Osteocyte (in vitro differentiated cells): ENCODE data around the gene DNAJC5. TPM values are rescaled to one million over a fixed set of nuclear protein-coding genes. Genes with fewer than 3 reads are reported as not detected.
A peak's percentile ranks its signal among the peaks of the same experiment; 100 is the strongest.

Source experiments
- DNase-seq: peaks from one replicate; pipeline ENCODE4 v3.0.0; 2021; ENCODE audit warnings: mixed read lengths; ENCODE audit not compliant: unreplicated experiment; ENCODE audit errors: extremely low spot score
- H3K27ac Mint-ChIP-seq: one replicate; pipeline ENCODE4 v1.8.0; 2021; ENCODE audit warnings: mild to moderate bottlenecking, mixed read lengths; ENCODE audit not compliant: unreplicated experiment
- H3K27me3 Mint-ChIP-seq: one replicate; pipeline ENCODE4 v1.8.0; 2021; ENCODE audit warnings: mixed read lengths; ENCODE audit not compliant: unreplicated experiment
- H3K36me3 Mint-ChIP-seq: one replicate; pipeline ENCODE4 v1.8.0; 2021; ENCODE audit warnings: mixed read lengths; ENCODE audit not compliant: unreplicated experiment
- H3K4me1 Mint-ChIP-seq: one replicate; pipeline ENCODE4 v1.8.0; 2021; ENCODE audit warnings: mixed read lengths; ENCODE audit not compliant: unreplicated experiment
- H3K4me3 Mint-ChIP-seq: one replicate; pipeline ENCODE4 v1.8.0; 2021; ENCODE audit warnings: mild to moderate bottlenecking, moderate library complexity, mixed read lengths; ENCODE audit not compliant: unreplicated experiment
- H3K9me3 Mint-ChIP-seq: one replicate; pipeline ENCODE4 v1.8.0; 2021; ENCODE audit warnings: mixed read lengths; ENCODE audit not compliant: unreplicated experiment
- CTCF ChIP-seq: fragments of 200-600 bp; sonication (generic); IDR thresholded peaks from 2 replicates; pipeline ENCODE4 v1.5.0; 2021; ENCODE audit warnings: antibody characterized with exemption, mild to moderate bottlenecking, moderate library complexity
- total RNA-seq: library from RNA; stranded (reverse); gene quantifications from 2 replicates; pipeline ENCODE4 v1.2.1, GENCODE V29; 2021

DNAJC5 gene
- total RNA-seq, 1 donor from 2014 or later, result 41.2 TPM

- Mint-ChIP-seq H3K36me3 (peaks cover 7% of the 10 kb centered on the region), H3K4me1 (peaks cover 8% of the 10 kb centered on the region), H3K4me3 (no peak overlapping the region), H3K27me3 (no peaks in the 10 kb centered on the region), H3K9me3 (no peaks in the 10 kb centered on the region), H3K27ac (no peak overlapping the region)
- no peak for DNase-seq
- no peak for TF ChIP-seq CTCF
These were observed 71.4 kb downstream of the DNAJC5 start for GRCh38 chr20:63966172-63966943.

DNA sequence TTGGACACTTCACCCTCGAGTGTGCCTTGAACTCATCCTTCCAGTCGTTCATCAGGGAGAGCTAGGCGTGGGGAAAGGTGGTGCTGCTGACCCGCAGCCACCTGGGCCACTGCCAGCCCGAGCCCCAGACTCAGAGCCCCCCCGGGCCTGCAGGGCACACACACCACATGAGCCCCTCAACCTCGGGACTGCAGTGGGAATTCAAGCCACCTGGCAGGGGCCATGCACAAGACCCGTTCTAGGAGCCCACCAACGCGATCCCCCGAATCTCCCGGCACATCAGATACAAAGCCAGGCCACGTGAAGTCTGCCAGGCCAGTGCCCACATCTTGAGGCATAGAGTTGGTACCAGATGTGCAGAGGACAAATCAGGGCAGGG is 72.0 kb downstream of the DNAJC5 start:
- Mint-ChIP-seq H3K4me1 (peaks cover 8% of the 10 kb centered on the region), H3K27me3 (no peaks in the 10 kb centered on the region), H3K27ac (no peak overlapping the region), H3K4me3 (no peak overlapping the region), H3K9me3 (no peaks in the 10 kb centered on the region), H3K36me3 (peaks cover 2% of the 10 kb centered on the region)
- no peak for TF ChIP-seq CTCF
- DNase-seq, result no peak

DNA sequence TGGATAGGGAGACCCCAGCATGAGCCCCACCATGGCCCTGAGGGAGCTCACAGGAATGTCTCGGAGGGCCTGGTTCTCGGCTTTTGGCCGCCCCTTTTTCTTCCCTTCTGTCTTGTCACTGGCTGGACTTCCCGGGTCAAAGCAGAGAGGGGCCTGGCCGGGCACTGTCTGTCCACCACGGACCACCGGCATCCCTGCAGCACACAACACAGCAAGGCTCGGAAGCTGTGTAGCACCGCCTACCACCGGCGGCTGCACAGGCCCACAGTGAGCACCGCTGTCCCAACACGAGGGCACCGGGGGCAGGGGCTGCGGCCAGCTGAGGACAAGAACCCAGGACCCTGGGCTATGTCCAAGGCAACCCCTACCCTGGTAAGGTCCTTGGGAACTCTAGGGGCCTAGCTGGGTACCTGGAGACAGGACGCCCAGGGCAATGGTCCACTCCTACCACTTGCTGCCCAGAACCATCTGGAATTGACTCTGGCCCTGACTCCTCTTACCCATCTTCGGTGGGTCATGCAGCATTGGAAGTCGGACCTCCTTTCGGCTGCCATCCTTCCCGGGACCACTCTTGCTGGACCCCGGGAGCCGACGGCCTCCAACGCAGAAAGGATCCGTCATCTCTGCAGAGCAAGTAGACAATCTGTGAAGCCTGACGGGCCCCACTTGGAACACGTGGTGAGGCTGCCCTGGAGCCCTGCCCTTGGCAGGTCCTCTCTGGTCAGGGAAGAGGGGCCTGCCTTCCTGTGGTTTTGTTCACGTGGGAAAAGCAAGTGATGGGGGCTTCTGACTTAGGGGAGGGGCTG is 72.6 kb downstream of the DNAJC5 start:
- Mint-ChIP-seq H3K4me1 (peaks cover 8% of the 10 kb centered on the region), H3K27me3 (no peaks in the 10 kb centered on the region), H3K36me3 (peaks cover 2% of the 10 kb centered on the region), H3K27ac (no peak overlapping the region), H3K4me3 (peak overlapping the region; percentile 78), H3K9me3 (no peaks in the 10 kb centered on the region)
- no peak for TF ChIP-seq CTCF
- no peak for DNase-seq

DNA sequence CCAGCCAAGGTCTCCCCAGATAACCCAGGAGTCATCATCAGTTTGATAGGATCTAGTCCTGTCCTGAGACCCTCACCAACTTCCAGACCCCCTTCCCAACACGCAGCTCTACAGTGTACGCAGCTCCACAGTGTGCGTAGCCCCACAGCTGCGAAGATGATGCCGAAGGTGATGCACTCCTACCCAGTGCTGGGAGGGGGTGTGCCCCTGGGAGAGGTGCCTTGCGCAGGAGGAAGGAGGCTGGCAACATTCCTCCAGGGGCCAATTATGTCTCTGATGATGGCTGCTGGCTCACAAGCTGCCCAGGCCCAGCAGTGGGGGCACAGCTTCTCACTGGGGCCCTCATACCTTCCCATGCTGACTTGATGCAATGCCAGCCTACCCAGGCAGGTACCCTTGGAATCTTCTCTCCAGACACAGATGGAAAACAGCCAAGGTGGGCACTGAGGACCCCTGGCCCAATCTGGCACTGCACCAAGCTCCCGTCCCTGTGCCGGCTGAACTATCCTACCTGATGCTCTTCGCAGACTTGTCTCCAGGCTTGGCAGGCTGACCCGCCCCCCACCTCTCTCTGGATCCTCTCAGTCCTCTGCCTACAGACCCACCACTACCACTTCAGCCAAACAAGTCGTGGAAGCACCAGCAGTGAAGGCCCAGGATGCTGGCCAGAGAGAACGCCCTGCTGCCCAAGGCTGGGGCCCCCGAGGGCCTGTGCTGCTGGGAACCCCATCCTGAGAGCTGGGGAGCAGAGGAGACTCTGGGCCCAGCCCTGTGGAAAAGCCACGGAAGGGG is 73.4 kb downstream of the DNAJC5 start:
- Mint-ChIP-seq H3K4me1 (peaks cover 8% of the 10 kb centered on the region), H3K4me3 (peak overlapping the region; percentile 78), H3K27me3 (no peaks in the 10 kb centered on the region), H3K27ac (peak overlapping the region; percentile 74), H3K36me3 (peaks cover 2% of the 10 kb centered on the region), H3K9me3 (no peaks in the 10 kb centered on the region)
- no peak for TF ChIP-seq CTCF
- DNase-seq, result no peak
